CD8-positive, alpha-beta memory T cell (primary cell): ENCODE results near the gene TOR4A. TPM values are rescaled to one million over a fixed set of nuclear protein-coding genes. Genes with fewer than 3 reads are reported as not detected.

Source experiments
- CTCF ChIA-PET: fragments of 350-600 bp; sonication (Branson Sonifier 250); formaldehyde crosslinking; loops from one replicate; lab custom pipeline; 2021; ENCODE audit warnings: antibody characterized with exemption; lab: Charles Lee
- POLR2A ChIA-PET: fragments of 350-600 bp; sonication (Branson Sonifier 250); formaldehyde crosslinking; loops from one replicate; lab custom pipeline; 2021; ENCODE audit warnings: antibody characterized with exemption; lab: Charles Lee
- DNase-seq, 5 donors: peaks; one replicate each; pipeline versions ENCODE4 v3.0.0 to v3.0.0-alpha.2; 2020 to 2022; ENCODE audit warnings: mixed read lengths in 1 of 5
- H3K27ac ChIP-seq: one replicate; pipeline ENCODE4 v1.7.0; 2013; ENCODE audit warnings: low read depth, mild to moderate bottlenecking, low read length, moderate library complexity
- H3K27me3 ChIP-seq: 2 replicates; pipeline ENCODE4 v1.7.0; 2013; ENCODE audit warnings: low read length, mild to moderate bottlenecking; ENCODE audit not compliant: insufficient read depth, poor library complexity, severe bottlenecking
- H3K36me3 ChIP-seq: 2 replicates; pipeline ENCODE4 v1.7.0; 2013; ENCODE audit warnings: mild to moderate bottlenecking, low read length, moderate library complexity; ENCODE audit not compliant: insufficient read depth
- H3K4me1 ChIP-seq: 2 replicates; pipeline ENCODE4 v1.7.0; 2013; ENCODE audit warnings: mild to moderate bottlenecking, low read length, moderate library complexity; ENCODE audit not compliant: insufficient read depth
- H3K4me3 ChIP-seq: 2 replicates; pipeline ENCODE4 v1.7.0; 2013; ENCODE audit warnings: mild to moderate bottlenecking, low read length
- H3K9me3 ChIP-seq: 2 replicates; pipeline ENCODE4 v1.7.0; 2013; ENCODE audit warnings: mild to moderate bottlenecking, low read length
- H3K27ac Mint-ChIP-seq, 8 donors: one replicate each; pipeline ENCODE4 v1.8.0; 2020 to 2021; ENCODE audit warnings: mixed read lengths in 8 of 8, mild to moderate bottlenecking in 6 of 8, inconsistent platforms in 3 of 8, moderate library complexity in 3 of 8
- H3K27me3 Mint-ChIP-seq, 2 donors: one replicate each; pipeline ENCODE4 v1.8.0; 2020 to 2021; ENCODE audit warnings: mixed read lengths in 2 of 2, mild to moderate bottlenecking in 1 of 2, moderate library complexity in 1 of 2
- H3K36me3 Mint-ChIP-seq, 3 donors: one replicate each; pipeline ENCODE4 v1.8.0; 2020 to 2021; ENCODE audit warnings: mixed read lengths in 3 of 3, inconsistent platforms in 1 of 3, mild to moderate bottlenecking in 1 of 3
- H3K4me1 Mint-ChIP-seq, 3 donors: one replicate each; pipeline ENCODE4 v1.8.0; 2020 to 2021; ENCODE audit warnings: mixed read lengths in 3 of 3, inconsistent platforms in 1 of 3, mild to moderate bottlenecking in 1 of 3
- H3K4me3 Mint-ChIP-seq, 7 donors: one replicate each; pipeline ENCODE4 v1.8.0; 2020 to 2021; ENCODE audit warnings: mixed read lengths in 7 of 7, mild to moderate bottlenecking in 6 of 7, moderate library complexity in 4 of 7, inconsistent platforms in 2 of 7
- H3K9me3 Mint-ChIP-seq, 5 donors: one replicate each; pipeline ENCODE4 v1.8.0; 2020 to 2022; ENCODE audit warnings: mixed read lengths in 5 of 5, mild to moderate bottlenecking in 3 of 5, moderate library complexity in 2 of 5, inconsistent platforms in 1 of 5
- polyA plus RNA-seq: library from polyadenylated mRNA; unstranded; fragments of 300-500 nt; fragmentation: Illumina TruSeq; gene quantifications from one replicate; pipeline ENCODE4 v1.2.3, GENCODE V29; 2021
- total RNA-seq, 2 experiments: library from RNA; stranded (reverse); gene quantifications; one replicate each; pipeline ENCODE4 v1.2.3, GENCODE V29; 2021

Gene TOR4A
- total and polyA plus RNA-seq, 3 experiments from 2014 or later = 1.8 to 3.9 (median 3.3) TPM

GRCh38 chr9:137231372-137232039 lies 46.0 kb upstream of the TOR4A start:
- no peak overlapping the region for H3K4me3 ChIP-seq
- Mint-ChIP-seq H3K4me3 (no peak overlapping the region), H3K4me1 (peaks cover 2 to 10% (median 4%) of the 10 kb centered on the region in 3 donors), H3K9me3 (no peaks in the 10 kb centered on the region), H3K27me3 (peaks cover 2 to 15% of the 10 kb centered on the region in 2 donors), H3K27ac (no peak overlapping the region), H3K36me3 (no peaks in the 10 kb centered on the region)
- H3K9me3 ChIP-seq = no peaks in the 10 kb centered on the region
- H3K27me3 ChIP-seq = no peaks in the 10 kb centered on the region
- H3K36me3 ChIP-seq = no peaks in the 10 kb centered on the region
- no peak for DNase-seq
- ChIA-PET POLR2A (no interaction called here), CTCF (interaction anchor here (0.6 kb wide), 1 partner anchor 185 kb away, joined by 4 read pairs; no protein-coding TSS in a partner anchor)
- peaks cover 6% of the 10 kb centered on the region for H3K4me1 ChIP-seq
- no peak overlapping the region for H3K27ac ChIP-seq

GRCh38 chr9:137232101-137232500 lies 45.4 kb upstream of the TOR4A start:
- Mint-ChIP-seq H3K27me3 (peaks cover 2 to 15% of the 10 kb centered on the region in 2 donors), H3K4me3 (no peak overlapping the region), H3K9me3 (no peaks in the 10 kb centered on the region), H3K36me3 (no peaks in the 10 kb centered on the region), H3K27ac (no peak overlapping the region), H3K4me1 (peaks cover 2 to 14% (median 4%) of the 10 kb centered on the region in 3 donors)
- Histone ChIP-seq H3K4me1 (peaks cover 12% of the 10 kb centered on the region), H3K36me3 (no peaks in the 10 kb centered on the region), H3K27ac (no peak overlapping the region), H3K27me3 (no peaks in the 10 kb centered on the region), H3K9me3 (no peaks in the 10 kb centered on the region), H3K4me3 (no peak overlapping the region)
- no peak for DNase-seq
- ChIA-PET POLR2A (no interaction called here), CTCF (no interaction called here)

GRCh38 chr9:137232510-137232909 lies 45.0 kb upstream of the TOR4A start:
- Histone ChIP-seq H3K9me3 (no peaks in the 10 kb centered on the region), H3K4me1 (peaks cover 12% of the 10 kb centered on the region), H3K4me3 (no peak overlapping the region), H3K27me3 (no peaks in the 10 kb centered on the region), H3K27ac (no peak overlapping the region), H3K36me3 (no peaks in the 10 kb centered on the region)
- CTCF ChIA-PET = no interaction called here
- POLR2A ChIA-PET = no interaction called here
- no peak for DNase-seq
- Mint-ChIP-seq H3K36me3 (no peaks in the 10 kb centered on the region), H3K27me3 (peaks cover 2 to 14% of the 10 kb centered on the region in 2 donors), H3K9me3 (no peaks in the 10 kb centered on the region), H3K4me1 (peaks cover 2 to 12% (median 3%) of the 10 kb centered on the region in 3 donors), H3K27ac (no peak overlapping the region), H3K4me3 (no peak overlapping the region)

GRCh38 chr9:137233143-137233980 lies 44.2 kb upstream of the TOR4A start:
- Mint-ChIP-seq H3K27ac (no peak overlapping the region), H3K27me3 (peaks cover 0 to 11% of the 10 kb centered on the region in 2 donors), H3K9me3 (no peaks in the 10 kb centered on the region), H3K36me3 (no peaks in the 10 kb centered on the region), H3K4me1 (peaks cover 0 to 13% (median 1%) of the 10 kb centered on the region in 3 donors), H3K4me3 (no peak overlapping the region)
- DNase-seq = no peak
- CTCF ChIA-PET = no interaction called here
- POLR2A ChIA-PET = no interaction called here
- Histone ChIP-seq H3K36me3 (no peaks in the 10 kb centered on the region), H3K27ac (no peak overlapping the region), H3K4me3 (no peak overlapping the region), H3K9me3 (no peaks in the 10 kb centered on the region), H3K27me3 (no peaks in the 10 kb centered on the region), H3K4me1 (peaks cover 12% of the 10 kb centered on the region)

- DNase-seq = no peak
- H3K27ac Mint-ChIP-seq = no peak overlapping the region
- ChIA-PET CTCF (interaction anchor here (1.6 kb wide), 1 partner anchor 9 kb away, joined by 4 read pairs; the partner anchor contains the start of gene CYSRT1), POLR2A (no interaction called here)
- H3K36me3 Mint-ChIP-seq = no peaks in the 10 kb centered on the region
- Histone ChIP-seq H3K36me3 (no peaks in the 10 kb centered on the region), H3K9me3 (no peaks in the 10 kb centered on the region), H3K27me3 (no peaks in the 10 kb centered on the region), H3K4me3 (no peak overlapping the region), H3K27ac (no peak overlapping the region), H3K4me1 (peaks cover 12% of the 10 kb centered on the region)
- H3K4me3 Mint-ChIP-seq = no peak overlapping the region
- peaks cover 1 to 20% (median 5%) of the 10 kb centered on the region in 3 donors for H3K4me1 Mint-ChIP-seq
- H3K27me3 Mint-ChIP-seq = peaks cover 0 to 11% of the 10 kb centered on the region in 2 donors
- H3K9me3 Mint-ChIP-seq = no peaks in the 10 kb centered on the region
Measured at GRCh38 chr9:137234055-137234697, 43.4 kb upstream of the TOR4A start.

- H3K9me3 Mint-ChIP-seq = no peaks in the 10 kb centered on the region
- H3K4me1 Mint-ChIP-seq = peaks cover 1 to 25% (median 6%) of the 10 kb centered on the region in 3 donors
Measured at GRCh38 chr9:137234758-137235423, 42.6 kb upstream of the TOR4A start.

GRCh38 chr9:137235424-137236237 lies 41.9 kb upstream of the TOR4A start:
- peaks cover 1 to 27% (median 6%) of the 10 kb centered on the region in 3 donors for H3K4me1 Mint-ChIP-seq
- DNase-seq = no peak
- ChIA-PET CTCF (interaction anchor here (1.0 to 2.4 kb wide), 11 partner anchors 11 to 189 kb away, joined by 3 to 18 read pairs (median 6); partner anchors contain the start of genes CYSRT1, MAN1B1, NPDC1 and RNF208), POLR2A (interaction anchor here (0.6 to 1.0 kb wide), 2 partner anchors 19 to 140 kb away, joined by 3 to 4 read pairs; no protein-coding TSS in a partner anchor)
- H3K4me3 ChIP-seq = no peak overlapping the region
- no peak overlapping the region for H3K4me3 Mint-ChIP-seq
- peak overlapping the region; percentile 27 for H3K27ac ChIP-seq
- H3K27me3 ChIP-seq = no peaks in the 10 kb centered on the region
- H3K27ac Mint-ChIP-seq = no peak overlapping the region
- H3K4me1 ChIP-seq = peaks cover 12% of the 10 kb centered on the region
- peaks cover 0 to 11% of the 10 kb centered on the region in 2 donors for H3K27me3 Mint-ChIP-seq
- no peaks in the 10 kb centered on the region for H3K36me3 Mint-ChIP-seq
- no peaks in the 10 kb centered on the region for H3K9me3 ChIP-seq
- no peaks in the 10 kb centered on the region for H3K36me3 ChIP-seq
- no peaks in the 10 kb centered on the region for H3K9me3 Mint-ChIP-seq

More at GRCh38 chr9:137234758-137235423, 42.6 kb upstream of the TOR4A start:
- no peaks in the 10 kb centered on the region for H3K27me3 ChIP-seq
- H3K4me3 ChIP-seq = no peak overlapping the region
- no peaks in the 10 kb centered on the region for H3K9me3 ChIP-seq
- peaks cover 12% of the 10 kb centered on the region for H3K4me1 ChIP-seq
- H3K27ac ChIP-seq = no peak overlapping the region
- no peak overlapping the region for H3K4me3 Mint-ChIP-seq
- no peak overlapping the region for H3K27ac Mint-ChIP-seq
- no peaks in the 10 kb centered on the region for H3K36me3 ChIP-seq
- DNase-seq = no peak
- ChIA-PET POLR2A (no interaction called here), CTCF (interaction anchor here (1.6 kb wide), 1 partner anchor 10 kb away, joined by 4 read pairs; the partner anchor contains the start of gene CYSRT1)
- peaks cover 0 to 11% of the 10 kb centered on the region in 2 donors for H3K27me3 Mint-ChIP-seq
- no peaks in the 10 kb centered on the region for H3K36me3 Mint-ChIP-seq
